ENCODE measurements around the gene PHLDA2. TPM values are rescaled to one million over a fixed set of nuclear protein-coding genes. Genes with fewer than 3 reads are reported as not detected.

Gene PHLDA2
- total and polyA plus RNA-seq, 3 experiments from 2014 or later, result 1.3 to 2.9 (median 2.1) TPM

- Histone ChIP-seq H3K4me1 (ENCODE audit: insufficient read depth, low read length) (peaks cover 38% of the 10 kb centered on the region), H3K36me3 (ENCODE audit: insufficient read depth, low read length) (no peaks in the 10 kb centered on the region), H3K9me3 (ENCODE audit: low read length) (no peaks in the 10 kb centered on the region), H3K4me3 (ENCODE audit: low read length) (no peak overlapping the region), H3K27me3 (ENCODE audit: insufficient read depth, low read length, poor library complexity, severe bottlenecking) (no peaks in the 10 kb centered on the region), H3K27ac (ENCODE audit: low read depth, low read length) (no peak overlapping the region)
- Mint-ChIP-seq H3K27ac (peak overlapping the region in 2 of 8 donors; percentile 64 to 72), H3K36me3 (peaks cover 0 to 1% (median 0%) of the 10 kb centered on the region in 3 donors), H3K27me3 (no peaks in the 10 kb centered on the region), H3K9me3 (no peaks in the 10 kb centered on the region), H3K4me1 (peaks cover 19 to 47% (median 36%) of the 10 kb centered on the region in 3 donors), H3K4me3 (peak overlapping the region in 3 of 7 donors; percentile 21 to 83 (median 73))
- CTCF ChIA-PET, result interaction anchor here (0.7 to 14.2 kb wide), 19 partner anchors 10 to 488 kb away, joined by 3 to 345 read pairs (median 5); partner anchors contain the start of genes PHLDA2 and TSSC4
- peak; percentile 74 to 88 (median 79) for DNase-seq
- POLR2A ChIA-PET, result interaction anchor here (0.9 to 1.0 kb wide), 2 partner anchors 104 to 355 kb away, joined by 3 read pairs; partner anchors contain the start of gene NAP1L4
Measured at GRCh38 chr11:2888266-2888968, 40.8 kb downstream of the PHLDA2 start.

- H3K27me3 ChIP-seq (ENCODE audit: insufficient read depth, low read length, poor library complexity, severe bottlenecking), result no peaks in the 10 kb centered on the region
- POLR2A ChIA-PET, result interaction anchor here (0.9 to 1.0 kb wide), 2 partner anchors 104 to 355 kb away, joined by 3 read pairs; partner anchors contain the start of gene NAP1L4
- Mint-ChIP-seq H3K36me3 (peaks cover 0 to 1% (median 0%) of the 10 kb centered on the region in 3 donors), H3K4me3 (peak overlapping the region; percentile 60 to 86 (median 65)), H3K27ac (peak overlapping the region in 6 of 8 donors; percentile 23 to 76 (median 66)), H3K27me3 (no peaks in the 10 kb centered on the region), H3K9me3 (no peaks in the 10 kb centered on the region), H3K4me1 (peaks cover 16 to 44% (median 34%) of the 10 kb centered on the region in 3 donors)
- H3K27ac ChIP-seq (ENCODE audit: low read depth, low read length), result no peak overlapping the region
- no peaks in the 10 kb centered on the region for H3K9me3 ChIP-seq (ENCODE audit: low read length)
- peaks cover 32% of the 10 kb centered on the region for H3K4me1 ChIP-seq (ENCODE audit: insufficient read depth, low read length)
- DNase-seq, result no peak
- H3K36me3 ChIP-seq (ENCODE audit: insufficient read depth, low read length), result no peaks in the 10 kb centered on the region
- CTCF ChIA-PET, result interaction anchor here (0.9 to 14.2 kb wide), 18 partner anchors 10 to 582 kb away, joined by 3 to 345 read pairs (median 4); partner anchors contain the start of genes PHLDA2 and TSSC4
- H3K4me3 ChIP-seq (ENCODE audit: low read length), result no peak overlapping the region
Measured at GRCh38 chr11:2887515-2888195, 41.6 kb downstream of the PHLDA2 start.

- Mint-ChIP-seq H3K27me3 (no peaks in the 10 kb centered on the region), H3K4me3 (peak overlapping the region; percentile 60 to 86 (median 70)), H3K36me3 (peaks cover 0 to 1% (median 0%) of the 10 kb centered on the region in 3 donors), H3K27ac (peak overlapping the region in 7 of 8 donors; percentile 40 to 76 (median 63)), H3K4me1 (peaks cover 14 to 38% (median 31%) of the 10 kb centered on the region in 3 donors), H3K9me3 (no peaks in the 10 kb centered on the region)
- no peaks in the 10 kb centered on the region for H3K36me3 ChIP-seq (ENCODE audit: insufficient read depth, low read length)
- H3K4me1 ChIP-seq (ENCODE audit: insufficient read depth, low read length), result peaks cover 25% of the 10 kb centered on the region
- peak in 1 of 5 donors; percentile 17 for DNase-seq
- H3K27ac ChIP-seq (ENCODE audit: low read depth, low read length), result no peak overlapping the region
- H3K4me3 ChIP-seq (ENCODE audit: low read length), result no peak overlapping the region
- ChIA-PET POLR2A (no interaction called here), CTCF (interaction anchor here (0.9 to 14.2 kb wide), 11 partner anchors 9 to 939 kb away, joined by 3 to 345 read pairs (median 5); partner anchors contain the start of gene PHLDA2)
- no peaks in the 10 kb centered on the region for H3K9me3 ChIP-seq (ENCODE audit: low read length)
- no peaks in the 10 kb centered on the region for H3K27me3 ChIP-seq (ENCODE audit: insufficient read depth, low read length, poor library complexity, severe bottlenecking)
Measured at GRCh38 chr11:2886936-2887335, 42.3 kb downstream of the PHLDA2 start.

- no peak overlapping the region for H3K4me3 ChIP-seq (ENCODE audit: low read length)
- H3K27me3 ChIP-seq (ENCODE audit: insufficient read depth, low read length, poor library complexity, severe bottlenecking), result no peaks in the 10 kb centered on the region
- peaks cover 19% of the 10 kb centered on the region for H3K4me1 ChIP-seq (ENCODE audit: insufficient read depth, low read length)
- H3K9me3 ChIP-seq (ENCODE audit: low read length), result no peaks in the 10 kb centered on the region
- no peaks in the 10 kb centered on the region for H3K9me3 Mint-ChIP-seq
- H3K36me3 ChIP-seq (ENCODE audit: insufficient read depth, low read length), result no peaks in the 10 kb centered on the region
- H3K4me3 Mint-ChIP-seq, result peak overlapping the region in 6 of 7 donors; percentile 24 to 85 (median 66)
- peaks cover 0 to 1% (median 0%) of the 10 kb centered on the region in 3 donors for H3K36me3 Mint-ChIP-seq
- ChIA-PET POLR2A (interaction anchor here (1.0 kb wide), 1 partner anchor 42 kb away, joined by 3 read pairs; no protein-coding TSS in a partner anchor), CTCF (interaction anchor here (0.8 to 14.2 kb wide), 6 partner anchors 9 to 939 kb away, joined by 3 to 345 read pairs (median 4); partner anchors contain the start of gene PHLDA2)
- H3K4me1 Mint-ChIP-seq, result peaks cover 9 to 32% (median 26%) of the 10 kb centered on the region in 3 donors
- H3K27ac Mint-ChIP-seq, result peak overlapping the region in 4 of 8 donors; percentile 40 to 72 (median 66)
- peak in 2 of 5 donors; percentile 20 to 26 for DNase-seq
- no peak overlapping the region for H3K27ac ChIP-seq (ENCODE audit: low read depth, low read length)
- H3K27me3 Mint-ChIP-seq, result no peaks in the 10 kb centered on the region
Measured at GRCh38 chr11:2886191-2886894, 42.9 kb downstream of the PHLDA2 start.

GRCh38 chr11:2885678-2886081 is 43.5 kb downstream of the PHLDA2 start, which contains the start of gene CDKN1C:
Gene CDKN1C (minus strand): TSS chr11:2885775. CDS start chr11:2885456, 319 bp downstream.
- DNase-seq, result peak; percentile 79 to 89 (median 85)
- Mint-ChIP-seq H3K27me3 (no peaks in the 10 kb centered on the region), H3K27ac (peak within 1 kb of the TSS in 7 of 8 donors; percentile 61 to 91 (median 74)), H3K36me3 (peaks cover 0 to 1% (median 0%) of the 10 kb centered on the region in 3 donors), H3K4me3 (peak within 1 kb of the TSS; percentile 82 to 95 (median 89)), H3K9me3 (no peaks in the 10 kb centered on the region), H3K4me1 (peaks cover 9 to 27% (median 26%) of the 10 kb centered on the region in 3 donors)
- peak within 1 kb of the TSS; percentile 24 for H3K27ac ChIP-seq (ENCODE audit: low read depth, low read length)
- no peaks in the 10 kb centered on the region for H3K9me3 ChIP-seq (ENCODE audit: low read length)
- H3K27me3 ChIP-seq (ENCODE audit: insufficient read depth, low read length, poor library complexity, severe bottlenecking), result no peaks in the 10 kb centered on the region
- POLR2A ChIA-PET, result interaction anchor here (1.0 kb wide), 1 partner anchor 43 kb away, joined by 3 read pairs; no protein-coding TSS in a partner anchor
- peaks cover 13% of the 10 kb centered on the region for H3K4me1 ChIP-seq (ENCODE audit: insufficient read depth, low read length)
- CTCF ChIA-PET, result interaction anchor here (0.8 to 14.2 kb wide), 5 partner anchors 8 to 581 kb away, joined by 3 to 345 read pairs (median 3); no protein-coding TSS in a partner anchor
- H3K36me3 ChIP-seq (ENCODE audit: insufficient read depth, low read length), result no peaks in the 10 kb centered on the region
- peak within 1 kb of the TSS; percentile 69 for H3K4me3 ChIP-seq (ENCODE audit: low read length)

- ChIA-PET CTCF (interaction anchor here (1.0 to 14.2 kb wide), 2 partner anchors 352 to 580 kb away, joined by 3 to 345 read pairs; no protein-coding TSS in a partner anchor), POLR2A (interaction anchor here (0.8 kb wide), 1 partner anchor 17 kb away, joined by 5 read pairs; a partner anchor contains a TSS)
- Mint-ChIP-seq H3K4me1 (peaks cover 9 to 27% (median 26%) of the 10 kb centered on the region in 3 donors), H3K36me3 (peaks cover 0 to 1% (median 0%) of the 10 kb centered on the region in 3 donors), H3K4me3 (peak overlapping the region; percentile 82 to 95 (median 89)), H3K27me3 (no peaks in the 10 kb centered on the region), H3K27ac (peak overlapping the region in 6 of 8 donors; percentile 61 to 91 (median 74)), H3K9me3 (no peaks in the 10 kb centered on the region)
- Histone ChIP-seq H3K36me3 (ENCODE audit: insufficient read depth, low read length) (no peaks in the 10 kb centered on the region), H3K4me1 (ENCODE audit: insufficient read depth, low read length) (peaks cover 13% of the 10 kb centered on the region), H3K9me3 (ENCODE audit: low read length) (no peaks in the 10 kb centered on the region), H3K4me3 (ENCODE audit: low read length) (peak overlapping the region; percentile 69), H3K27me3 (ENCODE audit: insufficient read depth, low read length, poor library complexity, severe bottlenecking) (no peaks in the 10 kb centered on the region), H3K27ac (ENCODE audit: low read depth, low read length) (peak overlapping the region; percentile 24)
- DNase-seq, result peak in 1 of 5 donors; percentile 25
Measured at GRCh38 chr11:2885017-2885677, 44.1 kb downstream of the PHLDA2 start.
